Activated CD4-positive, alpha-beta T cell treated with anti-CD3 and anti-CD28 coated beads for 4 hours (primary cell): ENCODE results near the gene DNAH2.

Source experiments
- DNase-seq, 2 donors: peaks; one replicate each; pipeline ENCODE4 v3.0.0-alpha.2; 2020

Gene DNAH2

DNA sequence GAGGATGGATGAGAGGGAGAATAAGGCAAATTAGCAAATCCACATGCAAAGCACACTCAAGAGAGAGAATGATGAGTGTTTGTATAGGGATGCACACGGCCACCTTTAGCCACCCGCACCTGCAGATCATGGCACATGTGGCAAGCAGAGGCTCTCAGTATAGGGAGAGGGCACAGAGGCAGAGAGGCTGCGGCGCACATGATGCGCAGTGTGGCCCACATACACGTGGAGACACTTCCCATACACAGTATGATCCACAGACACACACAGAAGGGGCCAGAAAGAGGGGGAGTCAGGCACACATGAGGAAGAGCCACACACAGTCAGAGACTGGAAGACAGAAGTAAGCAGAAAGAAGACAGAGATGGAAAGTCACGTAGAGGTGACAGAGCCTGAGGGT, 164.5 kb downstream of the DNAH2 start:
- no peak for DNase-seq

DNA sequence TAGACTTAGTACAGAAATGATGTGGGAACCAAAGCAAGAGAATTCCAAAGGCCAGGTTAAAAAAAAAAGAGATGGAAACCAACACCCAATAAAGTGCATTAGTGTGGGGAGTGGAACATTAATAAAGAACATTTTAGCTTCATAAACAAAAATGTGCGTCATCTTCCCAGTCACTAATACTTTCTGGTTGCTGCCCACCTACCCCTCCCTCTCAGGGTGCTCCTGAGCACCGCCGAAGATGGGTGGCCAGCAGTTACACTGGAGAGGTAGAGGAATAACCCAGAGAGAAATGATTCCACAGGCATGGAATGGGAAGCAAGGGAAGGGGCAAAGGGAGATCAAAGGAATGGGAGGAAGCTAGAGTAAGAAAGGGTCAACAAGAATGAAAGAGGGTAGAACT, 165.1 kb downstream of the DNAH2 start:
- DNase-seq = no peak
